GM10248 (cell line): Measurements from ENCODE around the gene KLHL14.

ENCODE experiments used
- CTCF ChIA-PET: fragments of 300-600 bp; sonication (Branson Sonifier 250); formaldehyde crosslinking; extraction: SDS; loops from one replicate; lab custom pipeline; 2021; ENCODE audit warnings: antibody characterized with exemption; lab: Yijun Ruan, JAX
- POLR2A ChIA-PET: fragments of 350-650 bp; sonication (Branson Sonifier 250); formaldehyde crosslinking; extraction: SDS; loops from one replicate; lab custom pipeline; 2020; ENCODE audit warnings: antibody characterized with exemption; lab: Yijun Ruan, JAX
- DNase-seq: peaks from one replicate; pipeline ENCODE4 v3.0.0; 2012; ENCODE audit errors: extremely low spot score
- CTCF ChIP-seq: IDR thresholded peaks from 2 replicates; pipeline ENCODE4 v1.5.1; 2012; ENCODE audit warnings: mild to moderate bottlenecking, low read depth; ENCODE audit errors: extremely low read depth, missing control alignments, control extremely low read depth

The KLHL14 gene

GRCh38 chr18:32754508-32755263 is 18.1 kb downstream of the KLHL14 start:
- ChIA-PET CTCF (no interaction called here), POLR2A (no interaction called here)
- DNase-seq: no peak
- TF ChIP-seq CTCF: no peak

- POLR2A ChIA-PET: no interaction called here
- CTCF ChIA-PET: no interaction called here
- no peak for TF ChIP-seq CTCF
- DNase-seq: no peak
These were observed 19.1 kb downstream of the KLHL14 start for GRCh38 chr18:32753656-32754260.

GRCh38 chr18:32750328-32750727 is 22.5 kb downstream of the KLHL14 start:
- POLR2A ChIA-PET: no interaction called here
- TF ChIP-seq CTCF: no peak
- CTCF ChIA-PET: interaction anchor here (1.4 kb wide), 1 partner anchor 8 kb away, joined by 4 read pairs; no protein-coding TSS in a partner anchor
- no peak for DNase-seq

- CTCF ChIA-PET: no interaction called here
- POLR2A ChIA-PET: no interaction called here
- no peak for DNase-seq
- no peak for TF ChIP-seq CTCF
These were observed 23.0 kb downstream of the KLHL14 start for GRCh38 chr18:32749809-32750208.

- POLR2A ChIA-PET: no interaction called here
- DNase-seq: no peak
- TF ChIP-seq CTCF: no peak
- CTCF ChIA-PET: interaction anchor here (1.3 to 1.5 kb wide), 2 partner anchors 8 to 12 kb away, joined by 4 read pairs; no protein-coding TSS in a partner anchor
These were observed 30.2 kb downstream of the KLHL14 start for GRCh38 chr18:32742579-32742978.

- CTCF ChIA-PET: no interaction called here
- DNase-seq: no peak
- TF ChIP-seq CTCF: no peak
- POLR2A ChIA-PET: no interaction called here
These were observed 37.0 kb downstream of the KLHL14 start for GRCh38 chr18:32735781-32736180.
